H1 (cell line): ENCODE results near the gene ATXN7. TPM values are rescaled to one million over a fixed set of nuclear protein-coding genes. Genes with fewer than 3 reads are reported as not detected.

ENCODE experiments used
- CTCF ChIA-PET: fragments of 300-600 bp; sonication (Branson Sonifier 250); formaldehyde crosslinking; loops from one replicate; lab custom pipeline; 2021; ENCODE audit not compliant: partially characterized antibody; lab: Charles Lee
- POLR2A ChIA-PET: fragments of 300-600 bp; sonication (Branson Sonifier 250); formaldehyde crosslinking; loops from one replicate; lab custom pipeline; 2021; ENCODE audit warnings: inconsistent platforms; ENCODE audit not compliant: partially characterized antibody; lab: Charles Lee
- DNase-seq, 2 experiments: peaks; one replicate each; pipeline versions ENCODE4 v3.0.0 to v3.0.0-alpha.2; 2010 to 2022; ENCODE audit warnings: low spot score in 2 of 2, low read depth in 1 of 2, mixed read lengths in 1 of 2
- FAIRE-seq: peaks from 2 replicates; lab custom pipeline; 2011; peaks lifted over from hg19 to GRCh38; lab: Jason Lieb, UNC
- H2AFZ ChIP-seq: 2 replicates; pipeline ENCODE4 v1.8.1; 2012; ENCODE audit warnings: low read length, inconsistent platforms
- H2AK5ac ChIP-seq: 2 replicates; pipeline ENCODE4 v1.6.1; 2013; ENCODE audit warnings: low read depth, low read length
- H2BK120ac ChIP-seq: replicated peaks from 2 replicates; pipeline ENCODE3; 2013; ENCODE audit warnings: low read depth, low read length, inconsistent platforms
- H2BK12ac ChIP-seq: 2 replicates; pipeline ENCODE4 v1.6.1; 2013; ENCODE audit warnings: low read depth, low read length
- H2BK15ac ChIP-seq: 2 replicates; pipeline ENCODE4 v1.6.1; 2013; ENCODE audit warnings: low read length
- H2BK20ac ChIP-seq: 2 replicates; pipeline ENCODE4 v1.6.1; 2013; ENCODE audit warnings: low read length
- H2BK5ac ChIP-seq: 2 replicates; pipeline ENCODE4 v1.6.1; 2013; ENCODE audit warnings: low read depth, low read length
- H3K14ac ChIP-seq: 2 replicates; pipeline ENCODE4 v1.6.1; 2013; ENCODE audit warnings: inconsistent platforms; ENCODE audit not compliant: insufficient read length
- H3K18ac ChIP-seq: 2 replicates; pipeline ENCODE4 v1.6.1; 2013; ENCODE audit warnings: low read length; ENCODE audit errors: extremely low read depth
- H3K23ac ChIP-seq: 2 replicates; pipeline ENCODE4 v1.6.1; 2013; ENCODE audit warnings: inconsistent platforms; ENCODE audit not compliant: insufficient read length
- H3K23me2 ChIP-seq: 2 replicates; pipeline ENCODE4 v1.6.1; 2013; ENCODE audit warnings: low read depth, low read length
- H3K27ac ChIP-seq: 2 replicates; pipeline ENCODE4 v1.6.1; 2011; ENCODE audit warnings: low read depth, low read length, inconsistent platforms
- H3K27me3 ChIP-seq, 4 experiments: replicated peaks in 1 of 4; 1 replicate in 1 of 4; 2 replicates in 3 of 4; pipeline versions ENCODE4 v1.6.1 to v1.8.1; 2011 to 2013; ENCODE audit warnings: low read length in 3 of 4, mild to moderate bottlenecking in 3 of 4, inconsistent platforms in 2 of 4, mixed read lengths in 2 of 4, moderate library complexity in 1 of 4; ENCODE audit not compliant: control insufficient read depth in 3 of 4, insufficient read depth in 3 of 4; ENCODE audit errors: extremely low read depth in 1 of 4
- H3K36me3 ChIP-seq, 4 experiments: 2 replicates each; pipeline versions ENCODE4 v1.6.1 to v1.8.1; 2011 to 2013; ENCODE audit warnings: mild to moderate bottlenecking in 4 of 4, low read length in 3 of 4, moderate library complexity in 2 of 4, control low read depth in 1 of 4, inconsistent platforms in 1 of 4; ENCODE audit not compliant: insufficient read depth in 4 of 4, control insufficient read depth in 2 of 4
- H3K4ac ChIP-seq: replicated peaks from 2 replicates; pipeline ENCODE3; 2013; ENCODE audit warnings: low read length, low read depth, mixed read lengths, inconsistent platforms; ENCODE audit not compliant: insufficient read length
- H3K4me1 ChIP-seq, 4 experiments: replicated peaks in 1 of 4; 1 replicate in 1 of 4; 2 replicates in 3 of 4; pipeline versions ENCODE4 v1.6.1 to v1.8.1; 2011 to 2013; ENCODE audit warnings: low read length in 3 of 4, inconsistent platforms in 2 of 4, mixed read lengths in 1 of 4; ENCODE audit not compliant: insufficient read depth in 4 of 4, control insufficient read depth in 3 of 4
- H3K4me2 ChIP-seq, 2 experiments: 2 replicates each; pipeline versions ENCODE4 v1.6.1 to v1.8.1; 2011 to 2013; ENCODE audit warnings: low read depth in 2 of 2, low read length in 2 of 2, control low read depth in 1 of 2, inconsistent platforms in 1 of 2, mild to moderate bottlenecking in 1 of 2; ENCODE audit not compliant: insufficient read depth in 1 of 2
- H3K4me3 ChIP-seq, 4 experiments: fragments of 200-600, 300-600 bp in 1 of 4; sonication (generic), shearing (Covaris generic), sonication (Bioruptor Twin) in 1 of 4; 2 replicates each; pipeline versions ENCODE4 v1.5.1 to v1.8.1; 2011 to 2016; ENCODE audit warnings: low read length in 4 of 4, low read depth in 3 of 4, control low read depth in 2 of 4, inconsistent platforms in 2 of 4, mild to moderate bottlenecking in 2 of 4, mixed read lengths in 1 of 4, moderate library complexity in 1 of 4; ENCODE audit not compliant: insufficient read depth in 2 of 4; ENCODE audit errors: extremely low read depth in 1 of 4
- H3K56ac ChIP-seq: replicated peaks from 2 replicates; pipeline ENCODE3; 2013; ENCODE audit warnings: low read depth, mild to moderate bottlenecking, mixed read lengths, low read length, inconsistent platforms; ENCODE audit not compliant: insufficient read length
- H3K79me1 ChIP-seq: 2 replicates; pipeline ENCODE4 v1.6.1; 2013; ENCODE audit warnings: low read depth, low read length, control low read depth
- H3K79me2 ChIP-seq, 2 experiments: 2 replicates each; pipeline versions ENCODE4 v1.6.1 to v1.8.1; 2012 to 2013; ENCODE audit warnings: low read length in 2 of 2, mild to moderate bottlenecking in 2 of 2, inconsistent platforms in 1 of 2; ENCODE audit not compliant: insufficient read depth in 2 of 2, control insufficient read depth in 1 of 2
- H3K9ac ChIP-seq, 4 experiments: replicated peaks in 1 of 4; 1 replicate in 1 of 4; 2 replicates in 3 of 4; pipeline versions ENCODE4 v1.6.1 to v1.8.1; 2011 to 2013; ENCODE audit warnings: low read depth in 3 of 4, low read length in 3 of 4, control low read depth in 2 of 4, mild to moderate bottlenecking in 2 of 4, moderate library complexity in 2 of 4, inconsistent platforms in 1 of 4; ENCODE audit errors: extremely low read depth in 1 of 4
- H3K9me3 ChIP-seq, 2 experiments: 2 replicates each; pipeline versions ENCODE4 v1.6.1 to v1.8.1; 2012 to 2013; ENCODE audit warnings: mild to moderate bottlenecking in 2 of 2, moderate library complexity in 2 of 2, control low read depth in 1 of 2, inconsistent platforms in 1 of 2, low read depth in 1 of 2, low read length in 1 of 2, mixed read lengths in 1 of 2; ENCODE audit not compliant: insufficient read depth in 2 of 2
- H4K20me1 ChIP-seq, 2 experiments: replicated peaks in 1 of 2; 2 replicates each; pipeline versions ENCODE3 to v1.8.1; 2011 to 2013; ENCODE audit warnings: inconsistent platforms in 2 of 2, low read length in 2 of 2, mild to moderate bottlenecking in 1 of 2; ENCODE audit not compliant: insufficient read depth in 2 of 2, control insufficient read depth in 1 of 2
- H4K5ac ChIP-seq: 2 replicates; pipeline ENCODE4 v1.6.1; 2013; ENCODE audit warnings: low read length, low read depth, mixed read lengths, inconsistent platforms; ENCODE audit not compliant: insufficient read length
- H4K8ac ChIP-seq: 2 replicates; pipeline ENCODE4 v1.8.0; 2013; ENCODE audit warnings: mild to moderate bottlenecking, moderate library complexity, low read length, inconsistent platforms; ENCODE audit not compliant: insufficient read depth; ENCODE audit errors: extremely low read depth
- H4K91ac ChIP-seq: replicated peaks from 2 replicates; pipeline ENCODE3; 2013; ENCODE audit warnings: low read length, mixed read lengths, inconsistent platforms; ENCODE audit not compliant: insufficient read length
- CHD2 ChIP-seq: IDR thresholded peaks from 2 replicates; pipeline ENCODE4 v1.6.1; 2012; ENCODE audit warnings: low read length, improper control_type of control experiment
- KDM4A ChIP-seq: IDR thresholded peaks from one replicate; pipeline ENCODE4 v1.7.1; 2012; ENCODE audit warnings: low read depth, mild to moderate bottlenecking, moderate library complexity, low read length, inconsistent platforms; ENCODE audit not compliant: severe bottlenecking
- KDM5A ChIP-seq: fragments of 200-600 bp; IDR thresholded peaks from 2 replicates; pipeline ENCODE4 v1.7.1; 2012; ENCODE audit warnings: mild to moderate bottlenecking, low read length, inconsistent platforms, mixed read lengths
- RFX5 ChIP-seq: IDR thresholded peaks from 2 replicates; pipeline ENCODE4 v1.6.1; 2011; ENCODE audit warnings: low read depth, low read length, improper control_type of control experiment, borderline replicate concordance
- SAP30 ChIP-seq: fragments of 300-600 bp; sonication (generic); IDR thresholded peaks from 2 replicates; pipeline ENCODE4 v1.7.1; 2012; ENCODE audit warnings: low read length, moderate library complexity, mild to moderate bottlenecking, inconsistent platforms; ENCODE audit not compliant: insufficient read depth, insufficient replicate concordance
- TCF12 ChIP-seq: IDR thresholded peaks from 2 replicates; pipeline ENCODE4 v1.6.1; 2011; ENCODE audit warnings: low read depth, mild to moderate bottlenecking, low read length
- YY1 ChIP-seq: IDR thresholded peaks from 2 replicates; pipeline ENCODE4 v1.6.1; 2011; ENCODE audit warnings: low read depth, mild to moderate bottlenecking, low read length
- ZNF274 ChIP-seq: IDR thresholded peaks from 2 replicates; pipeline ENCODE4 v1.7.0; 2012; ENCODE audit warnings: low read length, borderline replicate concordance; ENCODE audit errors: extremely low read depth
- WGBS, 2 experiments: shearing (Covaris generic) in 1 of 2; methylation state at CpG; one replicate each; pipeline versions ENCODE4 v1.1.6 to v1.1.7; 2013 to 2015; ENCODE audit warnings: low lambda C conversion rate in 2 of 2, mixed read lengths in 2 of 2, inconsistent platforms in 1 of 2, low coverage in 1 of 2, missing lambda C conversion rate in 1 of 2; ENCODE audit not compliant: insufficient replicate concordance in 2 of 2, insufficient coverage in 1 of 2, insufficient read length in 1 of 2; ENCODE audit errors: extremely low coverage in 1 of 2, missing lambda C conversion rate in 1 of 2; 5-methylcytosine and 5-hydroxymethylcytosine counted together
- polyA plus RNA-seq, 7 experiments: library from polyadenylated mRNA; depleted of rRNA in 3 of 7; stranded (reverse) in 5 of 7; unstranded in 2 of 7; fragments of >200 nt in 5 of 7; fragments of 200-250 nt in 2 of 7; gene quantifications; 1 replicate in 5 of 7; 2 replicates in 1 of 7; 4 replicates in 1 of 7; pipeline versions ENCODE4 v1.2.1 to v1.2.3, GENCODE V29; 2011 to 2013; ENCODE audit warnings: missing spikeins in 2 of 7, mixed read lengths in 2 of 7
- total RNA-seq: library from RNA; stranded (reverse); fragmentation: NEBNext Ultra II Directional; extraction: Animal tissue kit (Norgen Biotek cat#: 25700); gene quantifications from 2 replicates; pipeline ENCODE4 v1.2.1, GENCODE V29; 2021

Gene ATXN7
- total and polyA plus RNA-seq, 2 of the 8 experiments (the other 6 are each of a cell fraction or from before 2014, with no cell fraction given) = 15.5 to 16.8 TPM

- 61% methylated on average over 3 of the region's 3 CpGs; no CpG with 5 or more reads in 1 of the 2 experiments for WGBS, 2 experiments
- no peak overlapping the region for H2BK12ac ChIP-seq
Measured at GRCh38 chr3:63864965-63865327, 1.3 kb downstream of the ATXN7 start.

More at GRCh38 chr3:63864965-63865327, 1.3 kb downstream of the ATXN7 start:
- H3K4me2 ChIP-seq = peak overlapping the region; percentile 72 to 78
- H3K4me1 ChIP-seq = peaks cover 5 to 20% (median 11%) of the 10 kb centered on the region in 4 experiments
- H3K4ac ChIP-seq = no peak overlapping the region
- 0 out of 7 replicates have a peak overlapping the region, but pooled peaks of 1 of the 4 experiments have one; percentile 0 for H3K9ac ChIP-seq
- H3K27ac ChIP-seq = no peak overlapping the region
- H4K20me1 ChIP-seq = no peaks in the 10 kb centered on the region
- ChIA-PET POLR2A (interaction anchor here (0.6 kb wide), 1 partner anchor 364 kb away, joined by 4 read pairs; no protein-coding TSS in a partner anchor), CTCF (no interaction called here)
- H3K27me3 ChIP-seq = no peaks in the 10 kb centered on the region
- H3K79me2 ChIP-seq = peaks cover 0 to 50% of the 10 kb centered on the region in 2 experiments; a peak in 2 of 4 replicates
- TF ChIP-seq RFX5 = no peak
- TF ChIP-seq KDM4A = no peak
- TF ChIP-seq SAP30 = no peak
- TF ChIP-seq KDM5A = no peak
- TF ChIP-seq ZNF274 = no peak
- TF ChIP-seq YY1 = no peak
- no peak for TF ChIP-seq CHD2
- TF ChIP-seq TCF12 = no peak
- H3K23me2 ChIP-seq = peaks cover 6% of the 10 kb centered on the region
- no peak overlapping the region for H3K23ac ChIP-seq
- no peak overlapping the region for H4K5ac ChIP-seq
- H2BK120ac ChIP-seq = no peak overlapping the region
- FAIRE-seq = peak; percentile 68
- no peaks in the 10 kb centered on the region; the same call in 1 of the 2 replicates for H3K79me1 ChIP-seq
- DNase-seq = no peak
- no peaks in the 10 kb centered on the region for H3K9me3 ChIP-seq
- H4K91ac ChIP-seq = no peak overlapping the region
- peak overlapping the region; percentile 65 to 97 (median 72) for H3K4me3 ChIP-seq
- no peak overlapping the region for H2BK20ac ChIP-seq
- no peak overlapping the region for H3K14ac ChIP-seq
- H2AFZ ChIP-seq = no peak overlapping the region
- no peak overlapping the region for H3K18ac ChIP-seq
- H3K56ac ChIP-seq = no peak overlapping the region
- H2BK5ac ChIP-seq = no peak overlapping the region
- no peak overlapping the region for H2AK5ac ChIP-seq
- no peak overlapping the region for H4K8ac ChIP-seq
- H3K36me3 ChIP-seq = no peaks in the 10 kb centered on the region
- H2BK15ac ChIP-seq = no peak overlapping the region
